Suprapubic skin (tissue), 4 donors: ENCODE data around the gene TOLLIP. TPM values are rescaled to one million over a fixed set of nuclear protein-coding genes. Genes with fewer than 3 reads are reported as not detected.
A peak's percentile ranks its signal among the peaks of the same experiment; 100 is the strongest.

Source experiments
- DNase-seq, 2 donors: peaks; one replicate each; pipeline ENCODE4 v3.0.0-alpha.2; 2019; ENCODE audit warnings: low spot score in 2 of 2
- H3K27ac ChIP-seq: fragments of 200-600 bp; sonication (generic); one replicate; pipeline ENCODE4 v1.5.1; 2019
- H3K27me3 ChIP-seq: fragments of 200-600 bp; sonication (generic); one replicate; pipeline ENCODE4 v1.5.1; 2019
- H3K36me3 ChIP-seq: fragments of 200-600 bp; sonication (generic); one replicate; pipeline ENCODE4 v1.5.1; 2019
- H3K4me1 ChIP-seq: fragments of 200-600 bp; sonication (generic); one replicate; pipeline ENCODE4 v1.5.1; 2019
- H3K4me3 ChIP-seq: fragments of 200-600 bp; sonication (generic); one replicate; pipeline ENCODE4 v1.5.1; 2019; ENCODE audit warnings: mild to moderate bottlenecking
- H3K9me3 ChIP-seq: fragments of 200-600 bp; sonication (generic); one replicate; pipeline ENCODE4 v1.5.1; 2019
- CTCF ChIP-seq, 2 donors: fragments of 200-600 bp in 1 of 2; fragments of 450-650 bp in 1 of 2; sonication (generic) in 1 of 2; IDR thresholded peaks; one replicate each; pipeline ENCODE4 v1.5.1; 2016 to 2019; ENCODE audit warnings: antibody characterized with exemption in 2 of 2, mild to moderate bottlenecking in 1 of 2, moderate library complexity in 1 of 2
- EP300 ChIP-seq: sonication (generic); formaldehyde crosslinking; IDR thresholded peaks from one replicate; pipeline ENCODE4 v1.6.1; 2017; ENCODE audit warnings: antibody characterized with exemption
- POLR2A ChIP-seq, 2 donors: fragments of 450-650 bp; IDR thresholded peaks; one replicate each; pipeline ENCODE4 v1.6.1; 2017; ENCODE audit warnings: antibody characterized with exemption in 2 of 2, mild to moderate bottlenecking in 2 of 2, moderate library complexity in 2 of 2
- POLR2AphosphoS5 ChIP-seq, 3 donors: sonication (generic); formaldehyde crosslinking; IDR thresholded peaks; one replicate each; pipeline ENCODE4 v1.6.1; 2017; ENCODE audit warnings: antibody characterized with exemption in 3 of 3
- WGBS: methylation state at CpG from one replicate; pipeline ENCODE4 v1.1.5; 2018; 5-methylcytosine and 5-hydroxymethylcytosine counted together
- total RNA-seq, 4 donors: library from RNA; depleted of rRNA; stranded (reverse); fragments of >200 nt; gene quantifications; one replicate each; pipeline ENCODE4 v1.1.0, GENCODE V29; 2016

Gene TOLLIP
- total RNA-seq, 4 donors from 2014 or later, result 96.6 to 105 (median 100) TPM

DNA sequence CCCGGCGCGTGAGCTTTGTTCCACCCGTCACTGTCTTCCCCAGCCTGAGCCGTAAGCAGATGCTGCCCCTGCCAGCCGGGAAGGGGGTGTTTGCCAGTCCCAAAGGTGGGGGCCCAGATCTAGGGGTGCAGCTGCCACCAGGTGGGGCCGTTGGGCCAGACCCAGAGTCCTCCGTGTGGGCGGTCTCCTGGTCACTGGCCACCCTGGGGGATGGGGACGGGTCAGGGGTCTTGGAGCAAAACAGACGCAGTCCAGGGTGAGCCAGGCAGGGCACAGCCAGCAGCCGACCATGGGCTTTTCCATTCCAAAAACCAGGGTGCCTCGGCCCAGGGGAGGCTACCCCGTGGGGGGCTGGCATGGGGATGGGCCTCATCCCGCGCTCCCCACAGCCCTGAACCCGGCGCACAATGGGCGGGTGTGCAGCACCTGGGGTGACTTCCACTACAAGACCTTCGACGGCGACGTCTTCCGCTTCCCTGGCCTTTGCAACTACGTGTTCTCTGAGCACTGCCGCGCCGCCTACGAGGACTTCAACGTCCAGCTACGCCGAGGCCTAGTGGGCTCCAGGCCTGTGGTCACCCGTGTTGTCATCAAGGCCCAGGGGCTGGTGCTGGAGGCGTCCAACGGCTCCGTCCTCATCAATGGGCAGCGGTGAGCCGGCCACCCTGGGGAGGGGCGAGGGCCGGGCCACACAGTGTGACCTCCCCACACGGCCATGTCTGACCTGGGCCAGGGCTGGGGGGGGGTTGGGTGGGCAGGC, 83.0 kb downstream of the TOLLIP start:
- peak; percentile 62 to 67 for DNase-seq
- Histone ChIP-seq H3K9me3 (no peaks in the 10 kb centered on the region), H3K4me1 (peaks cover 8% of the 10 kb centered on the region), H3K27ac (no peak overlapping the region), H3K4me3 (no peak overlapping the region), H3K27me3 (peaks cover 98% of the 10 kb centered on the region), H3K36me3 (no peaks in the 10 kb centered on the region)
- WGBS, result 72% methylated on average over 20 of the region's 41 CpGs
- TF ChIP-seq CTCF (IDR thresholded peaks at IDR 0.05) (no peak), POLR2A (IDR thresholded peaks at IDR 0.05) (no peak), EP300 (no peak), POLR2AphosphoS5 (IDR thresholded peaks at IDR 0.05) (no peak)

DNA sequence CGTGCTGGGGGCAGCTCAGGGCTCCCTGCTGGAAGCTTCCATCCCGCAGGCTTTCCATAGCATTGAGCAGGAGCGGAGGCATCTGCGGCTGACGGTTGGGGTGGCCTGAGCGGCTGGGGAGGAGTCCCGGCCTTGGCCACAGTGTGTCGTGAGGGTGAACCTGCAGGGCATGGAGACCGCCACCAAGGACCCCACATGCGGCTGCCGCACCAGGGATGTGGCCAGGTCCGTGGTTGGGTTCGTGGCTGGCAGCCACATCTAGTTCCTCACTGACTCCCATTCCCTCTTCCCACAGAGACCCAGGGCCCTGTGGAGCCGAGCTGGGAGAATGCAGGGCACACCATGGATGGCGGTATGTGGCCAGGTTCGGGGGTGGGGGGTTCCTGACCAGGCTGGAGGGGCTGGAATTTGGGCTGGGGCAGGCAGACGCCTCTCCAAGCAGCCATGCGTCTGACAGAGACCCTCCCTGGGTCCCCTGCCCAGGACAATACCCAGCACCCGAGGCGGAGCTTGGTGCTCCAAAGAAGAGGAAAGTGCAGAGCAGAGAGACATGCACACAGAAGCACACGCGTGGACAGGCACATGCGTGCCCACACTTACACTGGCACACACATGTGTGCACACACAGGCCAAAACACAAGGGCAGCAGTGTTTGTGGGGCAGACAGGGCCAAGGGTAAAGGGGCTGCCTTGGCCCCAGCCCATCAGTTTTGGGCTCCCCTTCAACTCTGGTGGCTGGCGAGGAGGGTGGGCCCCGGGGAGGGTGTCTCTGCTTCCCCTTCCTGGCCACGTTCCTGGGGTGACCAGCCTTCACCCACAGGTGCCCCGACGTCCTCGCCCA, 83.8 kb downstream of the TOLLIP start:
- no peak overlapping the region for H3K27ac ChIP-seq
- WGBS, result 76% methylated on average over 15 of the region's 29 CpGs
- no peaks in the 10 kb centered on the region for H3K36me3 ChIP-seq
- H3K4me3 ChIP-seq, result no peak overlapping the region
- DNase-seq, result peak; percentile 52 to 67
- peaks cover 8% of the 10 kb centered on the region for H3K4me1 ChIP-seq
- H3K9me3 ChIP-seq, result no peaks in the 10 kb centered on the region
- H3K27me3 ChIP-seq, result peaks cover 98% of the 10 kb centered on the region
- TF ChIP-seq CTCF (IDR thresholded peaks at IDR 0.05), result no peak
- no peak for TF ChIP-seq POLR2A (IDR thresholded peaks at IDR 0.05)
- TF ChIP-seq POLR2AphosphoS5 (IDR thresholded peaks at IDR 0.05), result no peak
- no peak for TF ChIP-seq EP300

GRCh38 chr11:1224491-1225385, 84.7 kb downstream of the TOLLIP start:
- Histone ChIP-seq H3K36me3 (no peaks in the 10 kb centered on the region), H3K27me3 (peaks cover 97% of the 10 kb centered on the region), H3K4me1 (peaks cover 8% of the 10 kb centered on the region), H3K9me3 (no peaks in the 10 kb centered on the region), H3K27ac (no peak overlapping the region), H3K4me3 (no peak overlapping the region)
- TF ChIP-seq EP300 (no peak), CTCF (IDR thresholded peaks at IDR 0.05) (no peak), POLR2AphosphoS5 (IDR thresholded peaks at IDR 0.05) (no peak), POLR2A (IDR thresholded peaks at IDR 0.05) (no peak)
- DNase-seq, result peak; percentile 59 to 70
- 40% methylated on average over 11 of the region's 27 CpGs for WGBS

Other genes starting within 250 kb of the TOLLIP start
- gene MUC2, start 234.8 kb downstream of the TOLLIP start, total RNA-seq, result under 1 TPM; 0.05 to 0.17 (median 0.12) TPM
- gene MUC5AC, start 151.7 kb downstream of the TOLLIP start, total RNA-seq, result not detected
- under 1 TPM; 0.08 to 0.34 (median 0.13) TPM for gene MUC5B, start 86.6 kb downstream of the TOLLIP start, total RNA-seq
- gene BRSK2, start 80.3 kb upstream of the TOLLIP start, total RNA-seq, result under 1 TPM in 2 of 4 donors, not detected in 2; 0.26 to 0.30 TPM
- 100 to 1,000 TPM in 1 of 4 donors, 10 to 100 TPM in 3; 63.8 to 104 (median 95.8) TPM for gene MOB2, start 177.1 kb upstream of the TOLLIP start, total RNA-seq